ENCODE measurements around the gene GYS2. TPM values are rescaled to one million over a fixed set of nuclear protein-coding genes. Genes with fewer than 3 reads are reported as not detected.

Gene GYS2
- total and polyA plus RNA-seq, 7 experiments from 2014 or later, result 0.12 to 0.27 TPM; not detected in 5

Other genes with a start within 250 kb of the GYS2 start
- gene IAPP, start 231.9 kb downstream of the GYS2 start, total RNA-seq, result not detected
- gene IAPP, start 231.9 kb downstream of the GYS2 start, polyA plus RNA-seq, result not detected
- gene PYROXD1, start 167.2 kb downstream of the GYS2 start, total RNA-seq, result 10 to 100 TPM; 28.5 to 47.4 (median 36.7) TPM
- 10 to 100 TPM; 21.4 to 28.6 TPM for gene PYROXD1, start 167.2 kb downstream of the GYS2 start, polyA plus RNA-seq
- 10 to 100 TPM; 19.4 to 77.7 (median 43.2) TPM for gene RECQL, start 103.2 kb downstream of the GYS2 start, total RNA-seq
- gene RECQL, start 103.2 kb downstream of the GYS2 start, polyA plus RNA-seq, result 10 to 100 TPM; 49.1 to 59.7 TPM
- gene GOLT1B, start 103.1 kb downstream of the GYS2 start, total RNA-seq, result 10 to 100 TPM; 25.8 to 42.5 (median 31.7) TPM
- gene GOLT1B, start 103.1 kb downstream of the GYS2 start, polyA plus RNA-seq, result 10 to 100 TPM; 20.8 to 21.3 TPM
- under 1 TPM; 0.16 to 0.69 (median 0.44) TPM for gene SPX, start 78.6 kb downstream of the GYS2 start, total RNA-seq
- gene SPX, start 78.6 kb downstream of the GYS2 start, polyA plus RNA-seq, result under 1 TPM in 1 of 2 donors, not detected in 1; 0.54 TPM
- gene LDHB, start 53.0 kb upstream of the GYS2 start, total RNA-seq, result 1,000 to 10,000 TPM in 3 of 5 experiments, 100 to 1,000 TPM in 2; 630 to 1,306 (median 1,079) TPM
- gene LDHB, start 53.0 kb upstream of the GYS2 start, polyA plus RNA-seq, result 1,000 to 10,000 TPM; 2,617 to 2,849 TPM
- gene KCNJ8, start 169.9 kb upstream of the GYS2 start, total RNA-seq, result not detected
- gene KCNJ8, start 169.9 kb upstream of the GYS2 start, polyA plus RNA-seq, result not detected

Measured in naive thymus-derived CD4-positive, alpha-beta T cell (primary cell).